HepG2 (cell line): Measurements from ENCODE around the gene TOB1. TPM values are rescaled to one million over a fixed set of nuclear protein-coding genes. Genes with fewer than 3 reads are reported as not detected.

Experiments
- AGO1 ChIP-seq: fragments of 200-400 bp; formaldehyde crosslinking; IDR thresholded peaks from 2 replicates; pipeline ENCODE4 v1.6.1; 2017; ENCODE audit warnings: mild to moderate bottlenecking, low read depth, low read length, moderate library complexity; ENCODE audit not compliant: poor library complexity, severe bottlenecking
- ARID3A ChIP-seq: IDR thresholded peaks from 2 replicates; pipeline ENCODE4 v1.6.1; 2012; ENCODE audit warnings: low read depth, low read length, improper control_type of control experiment
- BHLHE40 ChIP-seq: IDR thresholded peaks from 2 replicates; pipeline ENCODE4 v1.6.1; 2011; ENCODE audit warnings: low read length, improper control_type of control experiment
- CAMTA2 ChIP-seq: sonication (generic); formaldehyde crosslinking; IDR thresholded peaks from 2 replicates; pipeline ENCODE4 v1.4.0; 2020; ENCODE audit warnings: mild to moderate bottlenecking, missing genetic modification reagents, borderline replicate concordance
- FOXC1 ChIP-seq: sonication (generic); formaldehyde crosslinking; IDR thresholded peaks from 2 replicates; pipeline ENCODE4 v1.8.0; 2022; ENCODE audit warnings: mild to moderate bottlenecking, missing genetic modification reagents, borderline replicate concordance
- HIC2 ChIP-seq: sonication (generic); formaldehyde crosslinking; IDR thresholded peaks from 2 replicates; pipeline ENCODE4 v1.9.0; 2022; ENCODE audit warnings: low read depth, missing genetic modification reagents
- HOXA7 ChIP-seq: sonication (generic); formaldehyde crosslinking; IDR thresholded peaks from 2 replicates; pipeline ENCODE4 v1.8.1; 2022; ENCODE audit warnings: mild to moderate bottlenecking, missing genetic modification reagents, moderate library complexity
- KAT8 ChIP-seq: IDR thresholded peaks from 2 replicates; pipeline ENCODE4 v1.6.1; 2016; ENCODE audit warnings: missing genetic modification reagents, missing compliant biosample characterization
- KDM3A ChIP-seq: IDR thresholded peaks from 2 replicates; pipeline ENCODE4 v1.6.1; 2018; ENCODE audit warnings: low read depth, missing compliant biosample characterization
- KDM5B ChIP-seq: sonication (generic); formaldehyde crosslinking; IDR thresholded peaks from 2 replicates; pipeline ENCODE4 v1.4.0; 2020; ENCODE audit warnings: missing genetic modification reagents, mild to moderate bottlenecking, borderline replicate concordance
- KLF15 ChIP-seq: sonication (generic); formaldehyde crosslinking; IDR thresholded peaks from 2 replicates; pipeline ENCODE4 v1.8.1; 2023; ENCODE audit warnings: borderline replicate concordance, mild to moderate bottlenecking, inconsistent platforms, missing genetic modification reagents, mixed read lengths
- MTA3 ChIP-seq: sonication (generic); formaldehyde crosslinking; IDR thresholded peaks from 2 replicates; pipeline ENCODE4 v1.4.0; 2020; ENCODE audit warnings: missing genetic modification reagents
- RERE ChIP-seq: IDR thresholded peaks from 2 replicates; pipeline ENCODE4 v1.6.1; 2016; ENCODE audit warnings: low read depth, missing genetic modification reagents, missing compliant biosample characterization
- SNRNP70 ChIP-seq: fragments of 200-400 bp; formaldehyde crosslinking; IDR thresholded peaks from 2 replicates; pipeline ENCODE4 v1.6.1; 2017; ENCODE audit warnings: mild to moderate bottlenecking, low read depth, low read length, moderate library complexity
- SRSF1 ChIP-seq: fragments of 200-400 bp; formaldehyde crosslinking; optimal IDR thresholded peaks from 2 replicates; pipeline ENCODE3; 2017; ENCODE audit warnings: mild to moderate bottlenecking, low read depth, low read length, moderate library complexity
- TRIM24 ChIP-seq: sonication (generic); formaldehyde crosslinking; IDR thresholded peaks from 2 replicates; pipeline ENCODE4 v1.8.0; 2022; ENCODE audit warnings: mild to moderate bottlenecking, missing genetic modification reagents
- ZFP36L2 ChIP-seq: sonication (generic); formaldehyde crosslinking; IDR thresholded peaks from 2 replicates; pipeline ENCODE4 v1.4.0; 2020; ENCODE audit warnings: missing genetic modification reagents
- ZHX1 ChIP-seq: sonication (generic); formaldehyde crosslinking; IDR thresholded peaks from 2 replicates; pipeline ENCODE4 v1.8.1; 2022; ENCODE audit warnings: low read depth, mild to moderate bottlenecking, missing genetic modification reagents
- ZNF207 ChIP-seq: fragments of 450-650 bp; IDR thresholded peaks from 2 replicates; pipeline ENCODE4 v1.6.1; 2016; ENCODE audit warnings: antibody characterized with exemption, borderline replicate concordance
- polyA plus RNA-seq, 8 experiments: library from polyadenylated mRNA; depleted of rRNA in 3 of 8; stranded (reverse) in 7 of 8; unstranded in 1 of 8; fragments of >200 nt; fragmentation: Illumina TruSeq in 4 of 8; extraction: Trizol in 4 of 8; gene quantifications; 2 replicates each; pipeline versions ENCODE4 v1.2.1 to v1.2.3, GENCODE V29; 2011 to 2016; ENCODE audit warnings: low read depth in 4 of 8, missing spikeins in 1 of 8, mixed read lengths in 1 of 8; ENCODE audit not compliant: insufficient read depth in 1 of 8
- total RNA-seq, 5 experiments: library from RNA; depleted of rRNA; stranded (reverse); fragments of >200 nt; fragmentation: Illumina TruSeq; extraction: Trizol; gene quantifications; 2 replicates each; pipeline ENCODE4 v1.2.3, GENCODE V29; 2016; ENCODE audit warnings: low read depth in 1 of 5

TOB1 gene
- total and polyA plus RNA-seq, 2 of the 13 experiments (the other 11 are each of a cell fraction or from before 2014, with no cell fraction given) = 21.9 to 57.7 TPM

GRCh38 chr17:50899005-50899460 is 32.9 kb upstream of the TOB1 start (continued):
- TF ChIP-seq HIC2 (CRISPR knock-in tag) = peak; percentile 95
- no peak for TF ChIP-seq MTA3
- no peak for TF ChIP-seq TRIM24 (CRISPR knock-in tag)
- no peak for TF ChIP-seq ZFP36L2 (CRISPR knock-in tag)
- no peak for TF ChIP-seq SNRNP70
- no peak for TF ChIP-seq KLF15 (CRISPR knock-in tag)
- TF ChIP-seq KDM5B (CRISPR knock-in tag) = peak; percentile 41; the same call in 1 of the 2 replicates
- no peak for TF ChIP-seq ZHX1 (CRISPR knock-in tag)
- TF ChIP-seq FOXC1 (CRISPR knock-in tag) = no peak
- TF ChIP-seq SRSF1 = peak; percentile 65
- TF ChIP-seq ZNF207 = no peak
- peak; percentile 54; the same call in 1 of the 2 replicates for TF ChIP-seq KAT8 (CRISPR knock-in tag)
- 0 out of 2 replicates have a peak, but pooled peaks have one; percentile 27 for TF ChIP-seq RERE (CRISPR knock-in tag)
- no peak for TF ChIP-seq KDM3A (CRISPR knock-in tag)
- no peak for TF ChIP-seq AGO1
- no peak for TF ChIP-seq ARID3A
- no peak for TF ChIP-seq HOXA7
- no peak for TF ChIP-seq BHLHE40
- TF ChIP-seq CAMTA2 = no peak
